HepG2 (cell line): ENCODE measurements around the gene MAP2K5. TPM values are rescaled to one million over a fixed set of nuclear protein-coding genes. Genes with fewer than 3 reads are reported as not detected.

Experiments
- ARNTL ChIP-seq: sonication (generic); formaldehyde crosslinking; IDR thresholded peaks from 2 replicates; pipeline ENCODE4 v1.4.0; 2020; ENCODE audit warnings: mild to moderate bottlenecking, missing genetic modification reagents
- CBX2 ChIP-seq, 2 experiments: fragments of 200-600 bp in 1 of 2; sonication (generic); formaldehyde crosslinking in 1 of 2; IDR thresholded peaks; 2 replicates each; pipeline versions ENCODE4 v1.7.0 to v1.8.1; 2018 to 2022; ENCODE audit warnings: low read depth in 2 of 2, low read length in 1 of 2, mild to moderate bottlenecking in 1 of 2, missing genetic modification reagents in 1 of 2
- HOXA5 ChIP-seq: sonication (generic); formaldehyde crosslinking; IDR thresholded peaks from 2 replicates; pipeline ENCODE4 v1.4.0; 2020; ENCODE audit warnings: missing genetic modification reagents
- KDM4B ChIP-seq: sonication (generic); formaldehyde crosslinking; IDR thresholded peaks from 2 replicates; pipeline ENCODE4 v1.4.0; 2020; ENCODE audit warnings: missing genetic modification reagents
- MAF1 ChIP-seq: sonication (generic); formaldehyde crosslinking; IDR thresholded peaks from 2 replicates; pipeline ENCODE4 v1.5.0; 2020; ENCODE audit warnings: missing genetic modification reagents, borderline replicate concordance
- MTF1 ChIP-seq: sonication (generic); formaldehyde crosslinking; IDR thresholded peaks from 2 replicates; pipeline ENCODE4 v1.5.0; 2020; ENCODE audit warnings: missing genetic modification reagents
- PRPF4 ChIP-seq: fragments of 200-400 bp; formaldehyde crosslinking; IDR thresholded peaks from 2 replicates; pipeline ENCODE4 v1.6.1; 2016; ENCODE audit warnings: low read length, low read depth; ENCODE audit not compliant: poor library complexity, severe bottlenecking
- RAD21 ChIP-seq: fragments of 450-650 bp; formaldehyde crosslinking; IDR thresholded peaks from 2 replicates; pipeline ENCODE4 v1.5.0; 2020; ENCODE audit warnings: mild to moderate bottlenecking
- RARA ChIP-seq: IDR thresholded peaks from 2 replicates; pipeline ENCODE4 v1.6.1; 2016; ENCODE audit warnings: missing genetic modification reagents, missing compliant biosample characterization
- U2AF2 ChIP-seq: fragments of 200-400 bp; formaldehyde crosslinking; IDR thresholded peaks from 2 replicates; pipeline ENCODE4 v1.6.1; 2017; ENCODE audit warnings: low read depth, mild to moderate bottlenecking, low read length
- YEATS4 ChIP-seq: sonication (generic); formaldehyde crosslinking; IDR thresholded peaks from 2 replicates; pipeline ENCODE4 v1.4.0; 2020; ENCODE audit warnings: missing genetic modification reagents, borderline replicate concordance
- ZNF577 ChIP-seq: sonication (generic); formaldehyde crosslinking; IDR thresholded peaks from 2 replicates; pipeline ENCODE4 v1.4.0; 2020; ENCODE audit warnings: mild to moderate bottlenecking, low read depth, missing genetic modification reagents, borderline replicate concordance
- ZNF749 ChIP-seq: sonication (generic); formaldehyde crosslinking; IDR thresholded peaks from 2 replicates; pipeline ENCODE4 v1.8.0; 2022; ENCODE audit warnings: mild to moderate bottlenecking, missing genetic modification reagents, moderate library complexity, borderline replicate concordance
- ZNF775 ChIP-seq: sonication (generic); formaldehyde crosslinking; IDR thresholded peaks from 2 replicates; pipeline ENCODE4 v1.4.0; 2020; ENCODE audit warnings: missing genetic modification reagents, mild to moderate bottlenecking, moderate library complexity, borderline replicate concordance
- ZNF816 ChIP-seq: sonication (generic); formaldehyde crosslinking; IDR thresholded peaks from 2 replicates; pipeline ENCODE4 v1.8.0; 2022; ENCODE audit warnings: missing genetic modification reagents, mild to moderate bottlenecking, borderline replicate concordance
- ZNF839 ChIP-seq: sonication (generic); formaldehyde crosslinking; IDR thresholded peaks from 2 replicates; pipeline ENCODE4 v1.4.0; 2020; ENCODE audit warnings: missing genetic modification reagents, mild to moderate bottlenecking, borderline replicate concordance
- ZSCAN22 ChIP-seq: sonication (generic); formaldehyde crosslinking; IDR thresholded peaks from 2 replicates; pipeline ENCODE4 v1.4.0; 2020; ENCODE audit warnings: mild to moderate bottlenecking, missing genetic modification reagents
- polyA plus RNA-seq, 8 experiments: library from polyadenylated mRNA; depleted of rRNA in 3 of 8; stranded (reverse) in 7 of 8; unstranded in 1 of 8; fragments of >200 nt; fragmentation: Illumina TruSeq in 4 of 8; extraction: Trizol in 4 of 8; gene quantifications; 2 replicates each; pipeline versions ENCODE4 v1.2.1 to v1.2.3, GENCODE V29; 2011 to 2016; ENCODE audit warnings: low read depth in 4 of 8, missing spikeins in 1 of 8, mixed read lengths in 1 of 8; ENCODE audit not compliant: insufficient read depth in 1 of 8
- total RNA-seq, 5 experiments: library from RNA; depleted of rRNA; stranded (reverse); fragments of >200 nt; fragmentation: Illumina TruSeq; extraction: Trizol; gene quantifications; 2 replicates each; pipeline ENCODE4 v1.2.3, GENCODE V29; 2016; ENCODE audit warnings: low read depth in 1 of 5
- TF ChIP-seq, protein P1 (sequence below): sonication (generic); formaldehyde crosslinking; IDR thresholded peaks from 2 replicates; pipeline ENCODE4 v1.4.0; 2020; ENCODE audit warnings: low read depth, missing genetic modification reagents
- TF ChIP-seq, protein P2 (sequence below): sonication (generic); formaldehyde crosslinking; IDR thresholded peaks from 2 replicates; pipeline ENCODE4 v1.4.0; 2020; ENCODE audit warnings: missing genetic modification reagents
- TF ChIP-seq, protein P3 (sequence below): sonication (generic); formaldehyde crosslinking; IDR thresholded peaks from 2 replicates; pipeline ENCODE4 v1.5.1; 2020; ENCODE audit warnings: mild to moderate bottlenecking, missing genetic modification reagents, moderate library complexity

Gene MAP2K5
- total and polyA plus RNA-seq, 2 of the 13 experiments (the other 11 are each of a cell fraction or from before 2014, with no cell fraction given), result 4.0 to 4.3 TPM

DNA sequence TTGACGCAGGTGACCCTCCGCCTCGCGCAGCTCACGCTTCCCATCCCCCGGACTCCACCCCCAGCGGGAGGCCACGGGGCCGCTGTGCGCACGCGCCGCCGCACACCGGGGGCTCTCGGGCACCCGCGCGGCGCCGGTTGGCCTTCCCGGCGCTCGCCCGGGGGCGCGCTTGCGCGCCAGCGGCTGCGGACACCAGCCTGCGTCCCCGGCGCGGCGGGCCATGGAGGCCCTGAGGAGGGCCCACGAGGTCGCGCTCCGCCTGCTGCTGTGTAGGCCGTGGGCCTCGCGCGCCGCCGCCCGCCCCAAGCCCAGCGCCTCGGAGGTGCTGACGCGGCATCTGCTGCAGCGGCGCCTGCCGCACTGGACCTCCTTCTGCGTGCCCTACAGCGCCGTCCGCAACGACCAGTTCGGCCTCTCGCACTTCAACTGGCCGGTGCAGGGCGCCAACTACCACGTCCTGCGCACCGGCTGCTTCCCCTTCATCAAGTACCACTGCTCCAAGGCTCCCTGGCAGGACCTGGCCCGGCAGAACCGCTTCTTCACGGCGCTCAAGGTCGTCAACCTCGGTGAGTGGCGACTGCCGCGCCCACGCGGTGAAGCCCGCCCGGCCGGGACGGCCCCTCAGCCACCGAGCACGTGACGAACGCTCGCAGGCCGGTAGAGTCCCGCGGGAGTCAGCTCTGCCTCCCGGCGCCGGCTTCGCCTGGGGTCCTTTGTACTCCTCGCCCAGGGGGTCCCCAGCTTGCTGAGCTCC is 21.3 kb upstream of the MAP2K5 start, which contains the start of gene C15orf61 (continued):
- TF ChIP-seq, protein P1, sequence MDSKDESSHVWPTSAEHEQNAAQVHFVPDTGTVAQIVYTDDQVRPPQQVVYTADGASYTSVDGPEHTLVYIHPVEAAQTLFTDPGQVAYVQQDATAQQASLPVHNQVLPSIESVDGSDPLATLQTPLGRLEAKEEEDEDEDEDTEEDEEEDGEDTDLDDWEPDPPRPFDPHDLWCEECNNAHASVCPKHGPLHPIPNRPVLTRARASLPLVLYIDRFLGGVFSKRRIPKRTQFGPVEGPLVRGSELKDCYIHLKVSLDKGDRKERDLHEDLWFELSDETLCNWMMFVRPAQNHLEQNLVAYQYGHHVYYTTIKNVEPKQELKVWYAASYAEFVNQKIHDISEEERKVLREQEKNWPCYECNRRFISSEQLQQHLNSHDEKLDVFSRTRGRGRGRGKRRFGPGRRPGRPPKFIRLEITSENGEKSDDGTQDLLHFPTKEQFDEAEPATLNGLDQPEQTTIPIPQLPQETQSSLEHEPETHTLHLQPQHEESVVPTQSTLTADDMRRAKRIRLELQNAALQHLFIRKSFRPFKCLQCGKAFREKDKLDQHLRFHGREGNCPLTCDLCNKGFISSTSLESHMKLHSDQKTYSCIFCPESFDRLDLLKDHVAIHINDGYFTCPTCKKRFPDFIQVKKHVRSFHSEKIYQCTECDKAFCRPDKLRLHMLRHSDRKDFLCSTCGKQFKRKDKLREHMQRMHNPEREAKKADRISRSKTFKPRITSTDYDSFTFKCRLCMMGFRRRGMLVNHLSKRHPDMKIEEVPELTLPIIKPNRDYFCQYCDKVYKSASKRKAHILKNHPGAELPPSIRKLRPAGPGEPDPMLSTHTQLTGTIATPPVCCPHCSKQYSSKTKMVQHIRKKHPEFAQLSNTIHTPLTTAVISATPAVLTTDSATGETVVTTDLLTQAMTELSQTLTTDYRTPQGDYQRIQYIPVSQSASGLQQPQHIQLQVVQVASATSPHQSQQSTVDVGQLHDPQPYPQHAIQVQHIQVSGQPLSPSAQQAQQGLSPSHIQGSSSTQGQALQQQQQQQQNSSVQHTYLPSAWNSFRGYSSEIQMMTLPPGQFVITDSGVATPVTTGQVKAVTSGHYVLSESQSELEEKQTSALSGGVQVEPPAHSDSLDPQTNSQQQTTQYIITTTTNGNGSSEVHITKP (CRISPR knock-in tag), result no peak
- TF ChIP-seq RAD21 (CRISPR knock-in tag) (peak; percentile 55), CBX2 (IDR thresholded peaks at IDR 0.05; ENCODE audit: low read depth, low read length) (no peak), CBX2 (CRISPR knock-in tag; IDR thresholded peaks at IDR 0.05; ENCODE audit: low read depth) (peak; percentile 77; the same call in 1 of the 2 replicates), ZNF839 (CRISPR knock-in tag) (peak; percentile 93), ZSCAN22 (CRISPR knock-in tag) (0 out of 2 replicates have a peak, but pooled peaks have one; percentile 59), HOXA5 (CRISPR knock-in tag) (no peak; the same call in none of the 2 replicates), RARA (CRISPR knock-in tag) (peak; percentile 46; the same call in 1 of the 2 replicates), U2AF2 (no peak), PRPF4 (no peak), KDM4B (no peak), MAF1 (CRISPR knock-in tag) (no peak), ARNTL (CRISPR knock-in tag) (peak; percentile 85; the same call in 1 of the 2 replicates), ZNF775 (no peak), ZNF749 (CRISPR knock-in tag) (peak; percentile 87), MTF1 (CRISPR knock-in tag) (no peak; the same call in 1 of the 2 replicates), ZNF577 (no peak), YEATS4 (peak; percentile 99), ZNF816 (CRISPR knock-in tag) (no peak)
- TF ChIP-seq, protein P2, sequence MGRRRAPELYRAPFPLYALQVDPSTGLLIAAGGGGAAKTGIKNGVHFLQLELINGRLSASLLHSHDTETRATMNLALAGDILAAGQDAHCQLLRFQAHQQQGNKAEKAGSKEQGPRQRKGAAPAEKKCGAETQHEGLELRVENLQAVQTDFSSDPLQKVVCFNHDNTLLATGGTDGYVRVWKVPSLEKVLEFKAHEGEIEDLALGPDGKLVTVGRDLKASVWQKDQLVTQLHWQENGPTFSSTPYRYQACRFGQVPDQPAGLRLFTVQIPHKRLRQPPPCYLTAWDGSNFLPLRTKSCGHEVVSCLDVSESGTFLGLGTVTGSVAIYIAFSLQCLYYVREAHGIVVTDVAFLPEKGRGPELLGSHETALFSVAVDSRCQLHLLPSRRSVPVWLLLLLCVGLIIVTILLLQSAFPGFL, result peak; percentile 65; the same call in 1 of the 2 replicates
- TF ChIP-seq, protein P3, sequence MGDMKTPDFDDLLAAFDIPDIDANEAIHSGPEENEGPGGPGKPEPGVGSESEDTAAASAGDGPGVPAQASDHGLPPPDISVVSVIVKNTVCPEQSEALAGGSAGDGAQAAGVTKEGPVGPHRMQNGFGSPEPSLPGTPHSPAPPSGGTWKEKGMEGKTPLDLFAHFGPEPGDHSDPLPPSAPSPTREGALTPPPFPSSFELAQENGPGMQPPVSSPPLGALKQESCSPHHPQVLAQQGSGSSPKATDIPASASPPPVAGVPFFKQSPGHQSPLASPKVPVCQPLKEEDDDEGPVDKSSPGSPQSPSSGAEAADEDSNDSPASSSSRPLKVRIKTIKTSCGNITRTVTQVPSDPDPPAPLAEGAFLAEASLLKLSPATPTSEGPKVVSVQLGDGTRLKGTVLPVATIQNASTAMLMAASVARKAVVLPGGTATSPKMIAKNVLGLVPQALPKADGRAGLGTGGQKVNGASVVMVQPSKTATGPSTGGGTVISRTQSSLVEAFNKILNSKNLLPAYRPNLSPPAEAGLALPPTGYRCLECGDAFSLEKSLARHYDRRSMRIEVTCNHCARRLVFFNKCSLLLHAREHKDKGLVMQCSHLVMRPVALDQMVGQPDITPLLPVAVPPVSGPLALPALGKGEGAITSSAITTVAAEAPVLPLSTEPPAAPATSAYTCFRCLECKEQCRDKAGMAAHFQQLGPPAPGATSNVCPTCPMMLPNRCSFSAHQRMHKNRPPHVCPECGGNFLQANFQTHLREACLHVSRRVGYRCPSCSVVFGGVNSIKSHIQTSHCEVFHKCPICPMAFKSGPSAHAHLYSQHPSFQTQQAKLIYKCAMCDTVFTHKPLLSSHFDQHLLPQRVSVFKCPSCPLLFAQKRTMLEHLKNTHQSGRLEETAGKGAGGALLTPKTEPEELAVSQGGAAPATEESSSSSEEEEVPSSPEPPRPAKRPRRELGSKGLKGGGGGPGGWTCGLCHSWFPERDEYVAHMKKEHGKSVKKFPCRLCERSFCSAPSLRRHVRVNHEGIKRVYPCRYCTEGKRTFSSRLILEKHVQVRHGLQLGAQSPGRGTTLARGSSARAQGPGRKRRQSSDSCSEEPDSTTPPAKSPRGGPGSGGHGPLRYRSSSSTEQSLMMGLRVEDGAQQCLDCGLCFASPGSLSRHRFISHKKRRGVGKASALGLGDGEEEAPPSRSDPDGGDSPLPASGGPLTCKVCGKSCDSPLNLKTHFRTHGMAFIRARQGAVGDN, result peak; percentile 98
